ENCODE data around the gene GNAT1. TPM values are rescaled to one million over a fixed set of nuclear protein-coding genes. Genes with fewer than 3 reads are reported as not detected.

GNAT1 gene
- total and polyA plus RNA-seq, 2 of the 13 experiments (the other 11 are each of a cell fraction or from before 2014, with no cell fraction given) = 0.15 TPM; not detected in 1

GRCh38 chr3:50167069-50167840 lies 24.2 kb upstream of the GNAT1 start (continued):
- TF ChIP-seq TRAFD1 (CRISPR knock-in tag; IDR thresholded peaks at IDR 0.05; ENCODE audit: borderline replicate concordance) = no peak
- TF ChIP-seq, protein P1, sequence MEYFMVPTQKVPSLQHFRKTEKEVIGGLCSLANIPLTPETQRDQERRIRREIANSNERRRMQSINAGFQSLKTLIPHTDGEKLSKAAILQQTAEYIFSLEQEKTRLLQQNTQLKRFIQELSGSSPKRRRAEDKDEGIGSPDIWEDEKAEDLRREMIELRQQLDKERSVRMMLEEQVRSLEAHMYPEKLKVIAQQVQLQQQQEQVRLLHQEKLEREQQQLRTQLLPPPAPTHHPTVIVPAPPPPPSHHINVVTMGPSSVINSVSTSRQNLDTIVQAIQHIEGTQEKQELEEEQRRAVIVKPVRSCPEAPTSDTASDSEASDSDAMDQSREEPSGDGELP (IDR thresholded peaks at IDR 0.05; ENCODE audit: borderline replicate concordance, low read depth) = peak; percentile 90
- no peak for TF ChIP-seq RAD51 (IDR thresholded peaks at IDR 0.05; ENCODE audit: borderline replicate concordance)
- TF ChIP-seq, protein P2, sequence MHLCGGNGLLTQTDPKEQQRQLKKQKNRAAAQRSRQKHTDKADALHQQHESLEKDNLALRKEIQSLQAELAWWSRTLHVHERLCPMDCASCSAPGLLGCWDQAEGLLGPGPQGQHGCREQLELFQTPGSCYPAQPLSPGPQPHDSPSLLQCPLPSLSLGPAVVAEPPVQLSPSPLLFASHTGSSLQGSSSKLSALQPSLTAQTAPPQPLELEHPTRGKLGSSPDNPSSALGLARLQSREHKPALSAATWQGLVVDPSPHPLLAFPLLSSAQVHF (CRISPR knock-in tag; IDR thresholded peaks at IDR 0.05) = no peak
- TF ChIP-seq DDIT3 (CRISPR knock-in tag; IDR thresholded peaks at IDR 0.05) = no peak
- peak; percentile 91 for TF ChIP-seq ZBTB7B (CRISPR knock-in tag; IDR thresholded peaks at IDR 0.05)
- TF ChIP-seq, protein P3, sequence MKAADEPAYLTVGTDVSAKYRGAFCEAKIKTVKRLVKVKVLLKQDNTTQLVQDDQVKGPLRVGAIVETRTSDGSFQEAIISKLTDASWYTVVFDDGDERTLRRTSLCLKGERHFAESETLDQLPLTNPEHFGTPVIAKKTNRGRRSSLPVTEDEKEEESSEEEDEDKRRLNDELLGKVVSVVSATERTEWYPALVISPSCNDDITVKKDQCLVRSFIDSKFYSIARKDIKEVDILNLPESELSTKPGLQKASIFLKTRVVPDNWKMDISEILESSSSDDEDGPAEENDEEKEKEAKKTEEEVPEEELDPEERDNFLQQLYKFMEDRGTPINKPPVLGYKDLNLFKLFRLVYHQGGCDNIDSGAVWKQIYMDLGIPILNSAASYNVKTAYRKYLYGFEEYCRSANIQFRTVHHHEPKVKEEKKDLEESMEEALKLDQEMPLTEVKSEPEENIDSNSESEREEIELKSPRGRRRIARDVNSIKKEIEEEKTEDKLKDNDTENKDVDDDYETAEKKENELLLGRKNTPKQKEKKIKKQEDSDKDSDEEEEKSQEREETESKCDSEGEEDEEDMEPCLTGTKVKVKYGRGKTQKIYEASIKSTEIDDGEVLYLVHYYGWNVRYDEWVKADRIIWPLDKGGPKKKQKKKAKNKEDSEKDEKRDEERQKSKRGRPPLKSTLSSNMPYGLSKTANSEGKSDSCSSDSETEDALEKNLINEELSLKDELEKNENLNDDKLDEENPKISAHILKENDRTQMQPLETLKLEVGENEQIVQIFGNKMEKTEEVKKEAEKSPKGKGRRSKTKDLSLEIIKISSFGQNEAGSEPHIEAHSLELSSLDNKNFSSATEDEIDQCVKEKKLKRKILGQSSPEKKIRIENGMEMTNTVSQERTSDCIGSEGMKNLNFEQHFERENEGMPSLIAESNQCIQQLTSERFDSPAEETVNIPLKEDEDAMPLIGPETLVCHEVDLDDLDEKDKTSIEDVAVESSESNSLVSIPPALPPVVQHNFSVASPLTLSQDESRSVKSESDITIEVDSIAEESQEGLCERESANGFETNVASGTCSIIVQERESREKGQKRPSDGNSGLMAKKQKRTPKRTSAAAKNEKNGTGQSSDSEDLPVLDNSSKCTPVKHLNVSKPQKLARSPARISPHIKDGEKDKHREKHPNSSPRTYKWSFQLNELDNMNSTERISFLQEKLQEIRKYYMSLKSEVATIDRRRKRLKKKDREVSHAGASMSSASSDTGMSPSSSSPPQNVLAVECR (CRISPR knock-in tag; IDR thresholded peaks at IDR 0.05; ENCODE audit: borderline replicate concordance) = peak; percentile 53; the same call in 1 of the 2 replicates
- no peak for TF ChIP-seq ZMYM3 (CRISPR knock-in tag; IDR thresholded peaks at IDR 0.05)
- no peak for TF ChIP-seq ZNF777 (CRISPR knock-in tag; IDR thresholded peaks at IDR 0.05)
- TF ChIP-seq RARA (CRISPR knock-in tag; IDR thresholded peaks at IDR 0.05) = peak; percentile 64
- TF ChIP-seq ZNF460 (CRISPR knock-in tag; IDR thresholded peaks at IDR 0.05; ENCODE audit: borderline replicate concordance) = no peak
- no peak for TF ChIP-seq ZNF605 (CRISPR knock-in tag; IDR thresholded peaks at IDR 0.05)
- TF ChIP-seq, protein P4, sequence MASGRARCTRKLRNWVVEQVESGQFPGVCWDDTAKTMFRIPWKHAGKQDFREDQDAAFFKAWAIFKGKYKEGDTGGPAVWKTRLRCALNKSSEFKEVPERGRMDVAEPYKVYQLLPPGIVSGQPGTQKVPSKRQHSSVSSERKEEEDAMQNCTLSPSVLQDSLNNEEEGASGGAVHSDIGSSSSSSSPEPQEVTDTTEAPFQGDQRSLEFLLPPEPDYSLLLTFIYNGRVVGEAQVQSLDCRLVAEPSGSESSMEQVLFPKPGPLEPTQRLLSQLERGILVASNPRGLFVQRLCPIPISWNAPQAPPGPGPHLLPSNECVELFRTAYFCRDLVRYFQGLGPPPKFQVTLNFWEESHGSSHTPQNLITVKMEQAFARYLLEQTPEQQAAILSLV (CRISPR knock-in tag; IDR thresholded peaks at IDR 0.05; ENCODE audit: borderline replicate concordance) = no peak
- TF ChIP-seq HIC2 (CRISPR knock-in tag; IDR thresholded peaks at IDR 0.05; ENCODE audit: low read depth) = peak; percentile 16; the same call in 1 of the 2 replicates
- TF ChIP-seq ZNF879 (CRISPR knock-in tag; IDR thresholded peaks at IDR 0.05) = no peak

All from HepG2 (cell line).